ENCODE measurements around the gene DUSP7. TPM values are rescaled to one million over a fixed set of nuclear protein-coding genes. Genes with fewer than 3 reads are reported as not detected.

The DUSP7 gene
- total RNA-seq, 1 experiment from 2014 or later = 16.6 TPM

GRCh38 chr3:52040600-52040999 lies 15.8 kb downstream of the DUSP7 start:
- DNase-seq (ENCODE audit: low read depth, low spot score) (no peak), ATAC-seq (no peak)
- ChIA-PET RAD21 (ENCODE audit: low non-redundant PET in 1 of 2, low total read pairs in 2 of 2, uncharacterized antibody in 2 of 2, unreplicated experiment in 2 of 2) (interaction anchor here in 1 of 2 experiments (1.0 kb wide), 1 partner anchor 13 kb away, joined by 3 read pairs; no protein-coding TSS in a partner anchor), POLR2A (interaction anchor here (0.6 to 1.2 kb wide), 2 partner anchors 13 to 88 kb away, joined by 3 to 5 read pairs; no protein-coding TSS in a partner anchor), CTCF (interaction anchor here (1.0 to 1.4 kb wide), 4 partner anchors 12 to 130 kb away, joined by 3 to 4 read pairs (median 4); no protein-coding TSS in a partner anchor)
- Histone ChIP-seq H2AFZ (ENCODE audit: low read depth, low read length, poor library complexity, severe bottlenecking) (no peak overlapping the region), H3K9me3 (ENCODE audit: control insufficient read depth in 1 of 2, insufficient read depth in 1 of 2, low read depth in 1 of 2, low read length in 2 of 2) (no peaks in the 10 kb centered on the region), H3K27ac (ENCODE audit: low read depth, low read length) (no peak overlapping the region), H3K4me1 (ENCODE audit: control insufficient read depth in 1 of 2, insufficient read depth in 2 of 2, low read length in 2 of 2) (peaks cover 5 to 32% of the 10 kb centered on the region in 2 experiments), H3K36me3 (ENCODE audit: control insufficient read depth in 1 of 2, insufficient read depth in 2 of 2, low read length in 2 of 2) (no peaks in the 10 kb centered on the region), H3K9ac (ENCODE audit: low read length) (no peak overlapping the region), H3K9me2 (ENCODE audit: insufficient read depth) (no peaks in the 10 kb centered on the region), H3K79me2 (ENCODE audit: insufficient read depth, low read length) (no peaks in the 10 kb centered on the region), H3K4me2 (ENCODE audit: low read length) (no peak overlapping the region), H4K20me1 (ENCODE audit: insufficient read depth) (no peaks in the 10 kb centered on the region), H3K4me3 (replicated peaks in 1 of 2; ENCODE audit: low read depth in 1 of 2, low read length in 2 of 2) (no peak overlapping the region), H3K27me3 (ENCODE audit: insufficient read depth, low read length) (no peaks in the 10 kb centered on the region)
- TF ChIP-seq POLR2A (IDR thresholded peaks at IDR 0.05; ENCODE audit: borderline replicate concordance, extremely low read depth, insufficient read depth, insufficient read length) (no peak), SP1 (IDR thresholded peaks at IDR 0.05; ENCODE audit: low read depth) (no peak), ZFX (IDR thresholded peaks at IDR 0.05) (no peak), ZBTB33 (IDR thresholded peaks at IDR 0.05; ENCODE audit: extremely low read depth, insufficient replicate concordance, low read length) (no peak), JUND (IDR thresholded peaks at IDR 0.05) (no peak), CBX3 (IDR thresholded peaks at IDR 0.05; ENCODE audit: low read depth) (no peak), TCF7L2 (IDR thresholded peaks at IDR 0.05; ENCODE audit: borderline replicate concordance, extremely low read depth, insufficient read depth, insufficient read length) (no peak), CEBPB (IDR thresholded peaks at IDR 0.05; ENCODE audit: low read depth) (no peak), YY1 (IDR thresholded peaks at IDR 0.05; ENCODE audit: extremely low read depth, insufficient replicate concordance, low read depth, low read length) (no peak), SIN3A (IDR thresholded peaks at IDR 0.05; ENCODE audit: low read depth) (no peak), EZH2phosphoT487 (IDR thresholded peaks at IDR 0.05; ENCODE audit: borderline replicate concordance) (no peak), SRF (IDR thresholded peaks at IDR 0.05; ENCODE audit: low read depth) (no peak), RAD21 (IDR thresholded peaks at IDR 0.05; ENCODE audit: low read depth) (no peak), EZH2 (IDR thresholded peaks at IDR 0.05) (no peak)
- TF ChIP-seq, protein P1, sequence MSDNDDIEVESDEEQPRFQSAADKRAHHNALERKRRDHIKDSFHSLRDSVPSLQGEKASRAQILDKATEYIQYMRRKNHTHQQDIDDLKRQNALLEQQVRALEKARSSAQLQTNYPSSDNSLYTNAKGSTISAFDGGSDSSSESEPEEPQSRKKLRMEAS (IDR thresholded peaks at IDR 0.05) = no peak
- TF ChIP-seq, protein P2, sequence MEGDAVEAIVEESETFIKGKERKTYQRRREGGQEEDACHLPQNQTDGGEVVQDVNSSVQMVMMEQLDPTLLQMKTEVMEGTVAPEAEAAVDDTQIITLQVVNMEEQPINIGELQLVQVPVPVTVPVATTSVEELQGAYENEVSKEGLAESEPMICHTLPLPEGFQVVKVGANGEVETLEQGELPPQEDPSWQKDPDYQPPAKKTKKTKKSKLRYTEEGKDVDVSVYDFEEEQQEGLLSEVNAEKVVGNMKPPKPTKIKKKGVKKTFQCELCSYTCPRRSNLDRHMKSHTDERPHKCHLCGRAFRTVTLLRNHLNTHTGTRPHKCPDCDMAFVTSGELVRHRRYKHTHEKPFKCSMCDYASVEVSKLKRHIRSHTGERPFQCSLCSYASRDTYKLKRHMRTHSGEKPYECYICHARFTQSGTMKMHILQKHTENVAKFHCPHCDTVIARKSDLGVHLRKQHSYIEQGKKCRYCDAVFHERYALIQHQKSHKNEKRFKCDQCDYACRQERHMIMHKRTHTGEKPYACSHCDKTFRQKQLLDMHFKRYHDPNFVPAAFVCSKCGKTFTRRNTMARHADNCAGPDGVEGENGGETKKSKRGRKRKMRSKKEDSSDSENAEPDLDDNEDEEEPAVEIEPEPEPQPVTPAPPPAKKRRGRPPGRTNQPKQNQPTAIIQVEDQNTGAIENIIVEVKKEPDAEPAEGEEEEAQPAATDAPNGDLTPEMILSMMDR (IDR thresholded peaks at IDR 0.05 in 2 of 3, conservative IDR thresholded peaks at IDR 0.05 in 1 of 3; ENCODE audit: borderline replicate concordance in 1 of 3, insufficient read depth in 1 of 3, low read depth in 2 of 3, low read length in 2 of 3) = no peak
- TF ChIP-seq, protein P3, sequence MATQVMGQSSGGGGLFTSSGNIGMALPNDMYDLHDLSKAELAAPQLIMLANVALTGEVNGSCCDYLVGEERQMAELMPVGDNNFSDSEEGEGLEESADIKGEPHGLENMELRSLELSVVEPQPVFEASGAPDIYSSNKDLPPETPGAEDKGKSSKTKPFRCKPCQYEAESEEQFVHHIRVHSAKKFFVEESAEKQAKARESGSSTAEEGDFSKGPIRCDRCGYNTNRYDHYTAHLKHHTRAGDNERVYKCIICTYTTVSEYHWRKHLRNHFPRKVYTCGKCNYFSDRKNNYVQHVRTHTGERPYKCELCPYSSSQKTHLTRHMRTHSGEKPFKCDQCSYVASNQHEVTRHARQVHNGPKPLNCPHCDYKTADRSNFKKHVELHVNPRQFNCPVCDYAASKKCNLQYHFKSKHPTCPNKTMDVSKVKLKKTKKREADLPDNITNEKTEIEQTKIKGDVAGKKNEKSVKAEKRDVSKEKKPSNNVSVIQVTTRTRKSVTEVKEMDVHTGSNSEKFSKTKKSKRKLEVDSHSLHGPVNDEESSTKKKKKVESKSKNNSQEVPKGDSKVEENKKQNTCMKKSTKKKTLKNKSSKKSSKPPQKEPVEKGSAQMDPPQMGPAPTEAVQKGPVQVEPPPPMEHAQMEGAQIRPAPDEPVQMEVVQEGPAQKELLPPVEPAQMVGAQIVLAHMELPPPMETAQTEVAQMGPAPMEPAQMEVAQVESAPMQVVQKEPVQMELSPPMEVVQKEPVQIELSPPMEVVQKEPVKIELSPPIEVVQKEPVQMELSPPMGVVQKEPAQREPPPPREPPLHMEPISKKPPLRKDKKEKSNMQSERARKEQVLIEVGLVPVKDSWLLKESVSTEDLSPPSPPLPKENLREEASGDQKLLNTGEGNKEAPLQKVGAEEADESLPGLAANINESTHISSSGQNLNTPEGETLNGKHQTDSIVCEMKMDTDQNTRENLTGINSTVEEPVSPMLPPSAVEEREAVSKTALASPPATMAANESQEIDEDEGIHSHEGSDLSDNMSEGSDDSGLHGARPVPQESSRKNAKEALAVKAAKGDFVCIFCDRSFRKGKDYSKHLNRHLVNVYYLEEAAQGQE (IDR thresholded peaks at IDR 0.05; ENCODE audit: low read depth) = no peak
- TF ChIP-seq, protein P4, sequence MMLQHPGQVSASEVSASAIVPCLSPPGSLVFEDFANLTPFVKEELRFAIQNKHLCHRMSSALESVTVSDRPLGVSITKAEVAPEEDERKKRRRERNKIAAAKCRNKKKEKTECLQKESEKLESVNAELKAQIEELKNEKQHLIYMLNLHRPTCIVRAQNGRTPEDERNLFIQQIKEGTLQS (IDR thresholded peaks at IDR 0.05) = no peak
- intact Hi-C loops (cut with micrococcal nuclease) = no loop called here
- no TSS peak for BruUV-seq (replicated peaks)

Data from HCT116 (cell line).